Pancreas (tissue), 10 donors: ENCODE data around the gene KCNK16. TPM values are rescaled to one million over a fixed set of nuclear protein-coding genes. Genes with fewer than 3 reads are reported as not detected.

Source experiments
- ATAC-seq, 4 donors: fragments of 200-7000 bp; cut with Tn5 transposase; one replicate each; pipeline versions ENCODE4 v1.8.0 to v1.9.1; 2020; ENCODE audit warnings: mild to moderate bottlenecking in 4 of 4, moderate library complexity in 4 of 4
- DNase-seq, 6 donors: peaks; one replicate each; pipeline ENCODE4 v3.0.0-alpha.2; 2020
- FAIRE-seq: peaks from 2 replicates; lab custom pipeline; 2012; peaks lifted over from hg19 to GRCh38; lab: Jason Lieb, UNC
- H3K27ac ChIP-seq, 4 donors: fragments of 200-600 bp; sonication (generic); 1 replicate in 3 of 4; 2 replicates in 1 of 4; pipeline versions ENCODE4 v1.5.0 to v1.8.0; 2020
- H3K27me3 ChIP-seq, 4 donors: fragments of 200-600 bp; one replicate each; pipeline ENCODE4 v1.8.0; 2021
- H3K36me3 ChIP-seq, 3 donors: fragments of 200-600 bp; sonication (generic) in 1 of 3; one replicate each; pipeline versions ENCODE4 v1.5.0 to v1.8.0; 2020 to 2021
- H3K4me1 ChIP-seq, 3 donors: fragments of 200-600 bp; one replicate each; pipeline ENCODE4 v1.8.0; 2021
- H3K4me3 ChIP-seq, 4 donors: fragments of 200-600 bp; sonication (generic) in 2 of 4; one replicate each; pipeline versions ENCODE4 v1.5.0 to v1.8.0; 2020 to 2021
- H3K9me3 ChIP-seq, 4 donors: fragments of 200-600 bp; one replicate each; pipeline ENCODE4 v1.8.0; 2021
- CTCF ChIP-seq, 4 donors: fragments of 200-600 bp; sonication (generic) in 3 of 4; IDR thresholded peaks; one replicate each; pipeline versions ENCODE4 v1.5.0 to v1.8.0; 2021; ENCODE audit warnings: antibody characterized with exemption in 4 of 4
- WGBS, 2 donors: extraction: QIAGEN DNeasy Blood & Tissue Kit; methylation state at CpG; one replicate each; pipeline ENCODE4 v1.1.7; 2013; 5-methylcytosine and 5-hydroxymethylcytosine counted together
- intact Hi-C, 3 donors: fragments of 100-400 bp; cut with DNase I; formaldehyde crosslinking; loops; one replicate each; pipeline versions ENCODE4 v1.11.1 to v1.14.2; 2022
- polyA plus RNA-seq, 2 donors: library from polyadenylated mRNA; stranded (reverse); fragments of 200-250 nt; gene quantifications; one replicate each; pipeline ENCODE4 v1.2.3, GENCODE V29; 2013
- total RNA-seq, 6 donors: library from RNA; stranded (reverse); fragmentation: NEBNext Ultra II Directional in 4 of 6; extraction: Animal tissue kit (Norgen Biotek cat#: 25700) in 4 of 6; gene quantifications; one replicate each; pipeline versions ENCODE4 v1.2.1 to v1.2.4, GENCODE V29; 2021 to 2023
- donor health status: healthy with polysubstance abuse.
- donor health status: DM: no; HTN: no; CAD: no; lungs with moderate emphysema.
- donor health status: DM: no; HTN: no; CAD: no.
- donor health status: control.
- donor health status: control.
- donor health status: Bipolar disorder and iron deficiency.
- donor health status: DM: yes; HTN: yes; CAD: no.
- donor health status: DM: no; HTN: no; CAD: no.
- donor health status: DM: no; HTN: no; CAD: no.
- donor health status: DM: yes; HTN: yes; CAD: no.

Gene KCNK16
- total and polyA plus RNA-seq, 8 donors: 1.7 to 121 (median 6.1) TPM

GRCh38 chr6:39280247-39280731 lies 42.2 kb downstream of the KCNK16 start:
- peak; percentile 69 to 92 (median 86) for ATAC-seq
- Histone ChIP-seq H3K4me1 (no peaks in the 10 kb centered on the region), H3K27ac (peak overlapping the region in 2 of 4 donors; percentile 59 to 60), H3K36me3 (no peaks in the 10 kb centered on the region), H3K4me3 (no peak overlapping the region), H3K9me3 (no peaks in the 10 kb centered on the region), H3K27me3 (no peaks in the 10 kb centered on the region)
- no peak for FAIRE-seq
- no peak for TF ChIP-seq CTCF (IDR thresholded peaks at IDR 0.05)
- intact Hi-C loops: no loop called here
- DNase-seq: peak in 1 of 6 donors; percentile 35
- WGBS, 2 donors: 59 to 61% methylated on average over 7 to 8 of the region's 8 CpGs

- DNase-seq: no peak
- H3K4me3 ChIP-seq: no peak overlapping the region
- H3K36me3 ChIP-seq: no peaks in the 10 kb centered on the region
- H3K4me1 ChIP-seq: no peaks in the 10 kb centered on the region
- no peak overlapping the region for H3K27ac ChIP-seq
- WGBS, 2 donors: 80 to 84% methylated on average over 6 of the region's 6 CpGs
- no peak for ATAC-seq
- intact Hi-C loops: no loop called here
- TF ChIP-seq CTCF (IDR thresholded peaks at IDR 0.05): no peak
- no peak for FAIRE-seq
- no peaks in the 10 kb centered on the region for H3K27me3 ChIP-seq
- H3K9me3 ChIP-seq: no peaks in the 10 kb centered on the region
These were observed 43.0 kb downstream of the KCNK16 start for GRCh38 chr6:39279539-39279938.

GRCh38 chr6:39276379-39276995 lies 46.0 kb downstream of the KCNK16 start:
- no peaks in the 10 kb centered on the region for H3K9me3 ChIP-seq
- no peak overlapping the region for H3K4me3 ChIP-seq
- DNase-seq (no peak), FAIRE-seq (no peak), ATAC-seq (no peak)
- no peak overlapping the region for H3K27ac ChIP-seq
- TF ChIP-seq CTCF (IDR thresholded peaks at IDR 0.05): no peak
- H3K4me1 ChIP-seq: no peaks in the 10 kb centered on the region
- no peaks in the 10 kb centered on the region for H3K27me3 ChIP-seq
- WGBS, 2 donors: 92 to 96% methylated on average over 3 of the region's 3 CpGs
- intact Hi-C loops: no loop called here
- no peaks in the 10 kb centered on the region for H3K36me3 ChIP-seq

DNA sequence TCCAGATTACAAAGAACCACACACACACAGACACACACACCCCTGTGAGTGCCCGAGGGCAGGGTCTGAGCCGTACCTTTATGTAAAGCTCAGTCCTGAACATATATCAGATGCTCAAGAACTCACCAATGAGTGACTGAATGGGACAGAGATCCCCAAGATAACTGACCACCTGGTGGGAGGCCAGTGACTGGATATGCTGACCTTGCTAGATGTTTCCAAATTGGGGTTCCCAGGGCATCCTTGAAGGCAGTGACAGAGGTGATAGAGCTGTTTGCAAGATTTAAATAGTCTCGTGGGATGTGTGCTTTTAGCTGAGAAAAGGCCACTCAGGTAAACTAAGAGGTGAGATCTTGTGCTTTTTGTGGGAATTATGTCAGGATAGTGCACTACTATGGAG lies 47.6 kb downstream of the KCNK16 start:
- TF ChIP-seq CTCF (IDR thresholded peaks at IDR 0.05): no peak
- FAIRE-seq (no peak), DNase-seq (no peak)

GRCh38 chr6:39274471-39274870 lies 48.0 kb downstream of the KCNK16 start:
- FAIRE-seq (no peak), DNase-seq (no peak), ATAC-seq (no peak)
- no peaks in the 10 kb centered on the region for H3K36me3 ChIP-seq
- WGBS, 2 donors: 63 to 65% methylated on average over 4 of the region's 4 CpGs
- no peaks in the 10 kb centered on the region for H3K4me1 ChIP-seq
- H3K9me3 ChIP-seq: no peaks in the 10 kb centered on the region
- H3K27ac ChIP-seq: no peak overlapping the region
- no peak overlapping the region for H3K4me3 ChIP-seq
- no peaks in the 10 kb centered on the region for H3K27me3 ChIP-seq
- no peak for TF ChIP-seq CTCF (IDR thresholded peaks at IDR 0.05)
- intact Hi-C loops: no loop called here

More for the DNA sequence above, 47.6 kb downstream of the KCNK16 start:
- ATAC-seq: no peak
- Histone ChIP-seq H3K4me1 (no peaks in the 10 kb centered on the region), H3K4me3 (no peak overlapping the region), H3K27ac (no peak overlapping the region), H3K9me3 (no peaks in the 10 kb centered on the region), H3K27me3 (no peaks in the 10 kb centered on the region), H3K36me3 (no peaks in the 10 kb centered on the region)
- intact Hi-C loops: no loop called here
- 66 to 80% methylated on average over 3 of the region's 3 CpGs for WGBS, 2 donors
